Motor neuron (in vitro differentiated cells): ENCODE results near the gene MAN1A1. TPM values are rescaled to one million over a fixed set of nuclear protein-coding genes. Genes with fewer than 3 reads are reported as not detected.

Experiments
- ATAC-seq, 8 experiments: fragments of 200-7000 bp; cut with Tn5 transposase; replicated peaks in 6 of 8; 2 replicates each; pipeline ENCODE4 v1.8.0; 2021; ENCODE audit warnings: mild to moderate bottlenecking in 8 of 8, moderate library complexity in 8 of 8
- H3K27ac ChIP-seq, 2 donors: fragments of 250-450 bp; sonication (Bioruptor Pico); 2 replicates each; pipeline ENCODE4 v1.9.0; 2021; ENCODE audit warnings: antibody characterized with exemption in 2 of 2, mild to moderate bottlenecking in 2 of 2, moderate library complexity in 1 of 2
- H3K4me1 ChIP-seq, 2 donors: fragments of 250-450 bp; sonication (Bioruptor Pico); replicated peaks in 1 of 2; 2 replicates each; pipeline ENCODE4 v1.6.1; 2021; ENCODE audit warnings: antibody characterized with exemption in 2 of 2, mild to moderate bottlenecking in 2 of 2, moderate library complexity in 1 of 2
- H3K4me3 ChIP-seq, 5 donors: fragments of 250-450 bp; sonication (Bioruptor Pico); 2 replicates each; pipeline ENCODE4 v1.9.0; 2021; ENCODE audit warnings: antibody characterized with exemption in 5 of 5, mild to moderate bottlenecking in 5 of 5, moderate library complexity in 4 of 5
- WGBS, 10 experiments: fragments of 450-650 bp; shearing (Covaris generic); methylation state at CpG; one replicate each; pipeline ENCODE4 v1.0.0; 2022; 5-methylcytosine and 5-hydroxymethylcytosine counted together
- in situ Hi-C, 9 experiments: fragments of 400-800 bp; cut with MboI; loops; one replicate each; pipeline ENCODE4 v1.15.0; 2021; ENCODE audit warnings: low sequenced_read_pairs in 9 of 9, low pct_unique_long_range_greater_than_20kb in 2 of 9; ENCODE audit not compliant: unreplicated experiment in 9 of 9
- total RNA-seq, 8 experiments: library from RNA; unstranded; fragments of 300-600 nt; gene quantifications; 2 replicates each; pipeline versions ENCODE4 v1.2.3 to v1.2.4, GENCODE V29; 2022

The MAN1A1 gene
- total RNA-seq, 8 experiments from 2014 or later = 0.73 to 32.9 (median 4.5) TPM

- H3K4me3 ChIP-seq = no peak overlapping the region
- no peak for ATAC-seq
- in situ Hi-C loops = loop anchor here in 2 of 9 experiments (10.0 to 25.0 kb wide), 2 partner anchors 189 to 206 kb away; no protein-coding TSS in a partner anchor
- no peak overlapping the region for H3K27ac ChIP-seq
- peaks cover 4 to 17% of the 10 kb centered on the region in 2 donors for H3K4me1 ChIP-seq
- whole genome bisulfite sequencing, 10 experiments = 67 to 100% (median 87%) methylated on average over 2 to 5 of the region's 5 CpGs; no CpG with 5 or more reads in 1 of the 10 experiments
These were observed 5.9 kb downstream of the MAN1A1 start for GRCh38 chr6:119343573-119344146.

- Histone ChIP-seq H3K4me1 (peaks cover 4 to 17% of the 10 kb centered on the region in 2 donors), H3K27ac (no peak overlapping the region), H3K4me3 (no peak overlapping the region)
- ATAC-seq = no peak
- in situ Hi-C loops = loop anchor here in 2 of 9 experiments (10.0 to 25.0 kb wide), 2 partner anchors 188 to 206 kb away; no protein-coding TSS in a partner anchor
- WGBS, 10 experiments = 82 to 100% (median 87%) methylated on average over 1 to 4 of the region's 4 CpGs; no CpG with 5 or more reads in 1 of the 10 experiments
These were observed 6.4 kb downstream of the MAN1A1 start for GRCh38 chr6:119343167-119343566.

GRCh38 chr6:119342430-119342829 is 7.1 kb downstream of the MAN1A1 start:
- no peak for ATAC-seq

GRCh38 chr6:119340796-119341487 is 8.6 kb downstream of the MAN1A1 start:
- no peak for ATAC-seq
- H3K4me1 ChIP-seq = peaks cover 3 to 4% of the 10 kb centered on the region in 2 donors
- in situ Hi-C loops = loop anchor here in 2 of 9 experiments (10.0 to 25.0 kb wide), 2 partner anchors 186 to 204 kb away; no protein-coding TSS in a partner anchor
- H3K4me3 ChIP-seq = no peak overlapping the region
- WGBS, 10 experiments = 36 to 85% (median 75%) methylated on average over 1 to 6 of the region's 8 CpGs; no CpG with 5 or more reads in 1 of the 10 experiments
- H3K27ac ChIP-seq = no peak overlapping the region

More at GRCh38 chr6:119342430-119342829, 7.1 kb downstream of the MAN1A1 start:
- Histone ChIP-seq H3K4me1 (peaks cover 0 to 11% of the 10 kb centered on the region in 2 donors), H3K27ac (no peak overlapping the region), H3K4me3 (no peak overlapping the region)
- 60 to 100% (median 86%) methylated on average over 1 to 3 of the region's 3 CpGs; no CpG with 5 or more reads in 2 of the 10 experiments for WGBS, 10 experiments
- in situ Hi-C loops = loop anchor here in 2 of 9 experiments (10.0 to 25.0 kb wide), 2 partner anchors 188 to 205 kb away; no protein-coding TSS in a partner anchor

GRCh38 chr6:119339941-119340456 is 9.6 kb downstream of the MAN1A1 start:
- H3K27ac ChIP-seq = no peak overlapping the region
- in situ Hi-C loops = loop anchor here in 2 of 9 experiments (10.0 to 25.0 kb wide), 2 partner anchors 185 to 203 kb away; no protein-coding TSS in a partner anchor
- WGBS, 10 experiments = 80 to 100% (median 98%) methylated on average over 1 to 4 of the region's 4 CpGs; no CpG with 5 or more reads in 2 of the 10 experiments
- H3K4me1 ChIP-seq = peaks cover 3 to 4% of the 10 kb centered on the region in 2 donors
- H3K4me3 ChIP-seq = no peak overlapping the region
- no peak for ATAC-seq

GRCh38 chr6:119337762-119338161 is 11.8 kb downstream of the MAN1A1 start:
- Histone ChIP-seq H3K4me3 (no peak overlapping the region), H3K4me1 (peaks cover 0 to 9% of the 10 kb centered on the region in 2 donors), H3K27ac (no peak overlapping the region)
- 38 to 100% (median 85%) methylated on average over 1 of the region's 1 CpG; no CpG with 5 or more reads in 2 of the 10 experiments for WGBS, 10 experiments
- no peak for ATAC-seq
- in situ Hi-C loops = loop anchor here in 1 of 9 experiments (25.0 kb wide), 1 partner anchor 200 kb away; no protein-coding TSS in a partner anchor

- Histone ChIP-seq H3K4me3 (no peak overlapping the region), H3K4me1 (peaks cover 0 to 9% of the 10 kb centered on the region in 2 donors), H3K27ac (no peak overlapping the region)
- 76 to 100% (median 97%) methylated on average over 2 to 5 of the region's 5 CpGs; no CpG with 5 or more reads in 1 of the 10 experiments for WGBS, 10 experiments
- in situ Hi-C loops = loop anchor here in 1 of 9 experiments (25.0 kb wide), 1 partner anchor 200 kb away; no protein-coding TSS in a partner anchor
- ATAC-seq = no peak
These were observed 12.3 kb downstream of the MAN1A1 start for GRCh38 chr6:119337252-119337651.

- H3K4me1 ChIP-seq = peaks cover 0 to 9% of the 10 kb centered on the region in 2 donors
- in situ Hi-C loops = loop anchor here in 1 of 9 experiments (25.0 kb wide), 1 partner anchor 197 kb away; no protein-coding TSS in a partner anchor
- peak in 2 of 8 experiments; percentile 22 to 40 for ATAC-seq
- no peak overlapping the region for H3K4me3 ChIP-seq
- H3K27ac ChIP-seq = no peak overlapping the region
- 0 to 100% (median 55%) methylated on average over 1 of the region's 1 CpG; no CpG with 5 or more reads in 4 of the 10 experiments for WGBS, 10 experiments
These were observed 14.9 kb downstream of the MAN1A1 start for GRCh38 chr6:119334535-119335264.

GRCh38 chr6:119333707-119334295 is 15.8 kb downstream of the MAN1A1 start:
- in situ Hi-C loops = loop anchor here in 1 of 9 experiments (25.0 kb wide), 1 partner anchor 196 kb away; no protein-coding TSS in a partner anchor
- WGBS, 10 experiments = 69 to 100% (median 90%) methylated on average over 1 to 3 of the region's 3 CpGs
- Histone ChIP-seq H3K4me3 (no peak overlapping the region), H3K27ac (no peak overlapping the region), H3K4me1 (peaks cover 0 to 9% of the 10 kb centered on the region in 2 donors)
- ATAC-seq = peak in 3 of 8 experiments; percentile 37 to 45 (median 42)

- Histone ChIP-seq H3K27ac (no peak overlapping the region), H3K4me3 (no peak overlapping the region), H3K4me1 (peaks cover 0 to 9% of the 10 kb centered on the region in 2 donors)
- WGBS, 10 experiments = 72 to 100% (median 90%) methylated on average over 1 to 5 of the region's 5 CpGs; no CpG with 5 or more reads in 1 of the 10 experiments
- ATAC-seq = peak in 2 of 8 experiments; percentile 15 to 21
- in situ Hi-C loops = loop anchor here in 1 of 9 experiments (25.0 kb wide), 1 partner anchor 196 kb away; no protein-coding TSS in a partner anchor
These were observed 16.4 kb downstream of the MAN1A1 start for GRCh38 chr6:119333063-119333609.

GRCh38 chr6:119331663-119332286 is 17.8 kb downstream of the MAN1A1 start:
- no peak overlapping the region for H3K27ac ChIP-seq
- in situ Hi-C loops = loop anchor here in 1 of 9 experiments (25.0 kb wide), 1 partner anchor 194 kb away; no protein-coding TSS in a partner anchor
- ATAC-seq = no peak
- H3K4me3 ChIP-seq = no peak overlapping the region
- peaks cover 0 to 7% of the 10 kb centered on the region in 2 donors for H3K4me1 ChIP-seq
- WGBS, 10 experiments = 73 to 94% (median 80%) methylated on average over 1 to 2 of the region's 2 CpGs; no CpG with 5 or more reads in 7 of the 10 experiments
